Measurements from ENCODE around the gene SERPINH1. TPM values are rescaled to one million over a fixed set of nuclear protein-coding genes. Genes with fewer than 3 reads are reported as not detected.

SERPINH1 gene
- total and polyA plus RNA-seq, 2 of the 13 experiments (the other 11 are each of a cell fraction or from before 2014, with no cell fraction given), result 83.6 to 83.8 TPM

DNA sequence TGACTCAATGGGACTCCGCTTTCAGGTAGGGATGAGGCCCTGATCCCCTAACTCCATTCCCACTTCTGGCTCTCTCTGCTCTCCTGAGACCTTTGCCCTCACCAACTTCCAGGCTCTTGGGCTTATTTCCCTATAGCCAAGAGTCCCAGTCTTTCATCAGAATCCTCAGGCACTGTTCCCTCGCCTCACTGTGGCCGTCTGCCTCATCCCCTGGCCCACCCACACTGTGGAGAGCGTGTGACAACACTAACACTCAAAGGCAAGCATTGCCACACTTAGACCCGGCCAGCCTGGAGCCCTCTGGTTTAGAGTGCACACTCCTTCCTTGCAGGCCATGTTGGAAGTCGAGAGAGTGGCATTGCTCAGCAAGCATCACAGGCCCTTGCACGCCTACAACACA is 27.0 kb downstream of the SERPINH1 start:
- H3K9me3 ChIP-seq (ENCODE audit: low read length), result no peaks in the 10 kb centered on the region
- no peak for FAIRE-seq
- 14% methylated on average over 7 of the region's 7 CpGs for WGBS (ENCODE audit: low lambda C conversion rate)
- ChIA-PET POLR2A (no interaction called here), CTCF (ENCODE audit: low intra/inter-chr PET ratio, low total read pairs) (no interaction called here)
- H3K27ac ChIP-seq (ENCODE audit: extremely low read length, insufficient read depth, low read length), result no peak overlapping the region
- H3K4me3 ChIP-seq (replicated peaks in 1 of 3; ENCODE audit: insufficient read depth in 1 of 3, low read depth in 2 of 3, low read length in 3 of 3), result no peak overlapping the region
- no peak for ATAC-seq
- H3K36me3 ChIP-seq (replicated peaks in 1 of 2; ENCODE audit: control insufficient read depth in 1 of 2, insufficient read depth in 2 of 2, low read length in 2 of 2), result no peaks in the 10 kb centered on the region
- TF ChIP-seq, protein P1, sequence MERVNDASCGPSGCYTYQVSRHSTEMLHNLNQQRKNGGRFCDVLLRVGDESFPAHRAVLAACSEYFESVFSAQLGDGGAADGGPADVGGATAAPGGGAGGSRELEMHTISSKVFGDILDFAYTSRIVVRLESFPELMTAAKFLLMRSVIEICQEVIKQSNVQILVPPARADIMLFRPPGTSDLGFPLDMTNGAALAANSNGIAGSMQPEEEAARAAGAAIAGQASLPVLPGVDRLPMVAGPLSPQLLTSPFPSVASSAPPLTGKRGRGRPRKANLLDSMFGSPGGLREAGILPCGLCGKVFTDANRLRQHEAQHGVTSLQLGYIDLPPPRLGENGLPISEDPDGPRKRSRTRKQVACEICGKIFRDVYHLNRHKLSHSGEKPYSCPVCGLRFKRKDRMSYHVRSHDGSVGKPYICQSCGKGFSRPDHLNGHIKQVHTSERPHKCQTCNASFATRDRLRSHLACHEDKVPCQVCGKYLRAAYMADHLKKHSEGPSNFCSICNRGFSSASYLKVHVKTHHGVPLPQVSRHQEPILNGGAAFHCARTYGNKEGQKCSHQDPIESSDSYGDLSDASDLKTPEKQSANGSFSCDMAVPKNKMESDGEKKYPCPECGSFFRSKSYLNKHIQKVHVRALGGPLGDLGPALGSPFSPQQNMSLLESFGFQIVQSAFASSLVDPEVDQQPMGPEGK (CRISPR knock-in tag; IDR thresholded peaks at IDR 0.05), result no peak
- TF ChIP-seq SKI (IDR thresholded peaks at IDR 0.05; ENCODE audit: partially characterized antibody), result no peak
- TF ChIP-seq ZFP36 (IDR thresholded peaks at IDR 0.05; ENCODE audit: borderline replicate concordance, low read depth, low read length, partially characterized antibody), result no peak
- intact Hi-C loops (cut with micrococcal nuclease; ENCODE audit: unreplicated experiment) (no loop called here), in situ Hi-C loops (cut with HindIII; ENCODE audit: extremely low pct_ligation_motif_present, low pct_unique_long_range_greater_than_20kb) (no loop called here)
- DNase-seq (ENCODE audit: low spot score), result no peak
- H2AFZ ChIP-seq (ENCODE audit: low read length), result no peak overlapping the region
- H3K4me2 ChIP-seq (ENCODE audit: low read depth, low read length), result no peak overlapping the region
- H4K20me1 ChIP-seq (ENCODE audit: insufficient read depth, low read length), result no peaks in the 10 kb centered on the region
- H3K4me1 ChIP-seq (ENCODE audit: insufficient read depth, low read length), result peaks cover 44% of the 10 kb centered on the region
- BruUV-seq (replicated peaks), result no TSS peak
- H3K27me3 ChIP-seq (ENCODE audit: control insufficient read depth in 1 of 2, insufficient read depth in 2 of 2, low read length in 2 of 2), result peaks cover 0 to under 1% of the 10 kb centered on the region in 2 experiments; a peak in 2 of 5 replicates
- no peaks in the 10 kb centered on the region for H3K79me2 ChIP-seq (ENCODE audit: insufficient read depth, low read length)
- no peak overlapping the region for H3K9ac ChIP-seq (ENCODE audit: insufficient read depth, low read depth, low read length)

DNA sequence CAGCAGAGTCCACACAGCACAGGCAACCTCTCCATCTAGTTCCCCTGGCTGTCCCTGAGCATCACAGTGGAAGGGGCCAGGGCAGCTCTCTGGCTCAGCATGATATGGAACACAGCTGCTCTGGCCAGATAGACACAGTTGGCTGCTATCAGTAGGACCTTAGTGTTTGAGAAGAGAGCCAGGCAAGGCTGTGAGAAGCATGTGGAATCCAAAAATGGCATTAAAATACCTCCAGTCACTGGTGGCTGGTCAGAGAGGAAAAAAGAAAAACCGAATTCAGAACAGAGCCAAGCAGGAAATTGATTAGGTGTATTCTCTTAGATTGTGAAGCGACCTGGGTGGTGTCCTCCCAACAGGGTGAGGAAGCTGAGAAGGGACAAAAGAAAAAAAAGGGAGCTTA is 27.9 kb downstream of the SERPINH1 start:
- 22% methylated on average over 2 of the region's 2 CpGs for WGBS (ENCODE audit: low lambda C conversion rate)
- H3K4me1 ChIP-seq (ENCODE audit: insufficient read depth, low read length), result peaks cover 35% of the 10 kb centered on the region
- H3K9ac ChIP-seq (ENCODE audit: insufficient read depth, low read depth, low read length), result no peak overlapping the region
- CTCF ChIA-PET (ENCODE audit: low intra/inter-chr PET ratio, low total read pairs), result no interaction called here
- no peaks in the 10 kb centered on the region for H3K36me3 ChIP-seq (replicated peaks in 1 of 2; ENCODE audit: control insufficient read depth in 1 of 2, insufficient read depth in 2 of 2, low read length in 2 of 2)
- no peak overlapping the region for H3K27ac ChIP-seq (ENCODE audit: extremely low read length, insufficient read depth, low read length)
- TF ChIP-seq, protein P2, sequence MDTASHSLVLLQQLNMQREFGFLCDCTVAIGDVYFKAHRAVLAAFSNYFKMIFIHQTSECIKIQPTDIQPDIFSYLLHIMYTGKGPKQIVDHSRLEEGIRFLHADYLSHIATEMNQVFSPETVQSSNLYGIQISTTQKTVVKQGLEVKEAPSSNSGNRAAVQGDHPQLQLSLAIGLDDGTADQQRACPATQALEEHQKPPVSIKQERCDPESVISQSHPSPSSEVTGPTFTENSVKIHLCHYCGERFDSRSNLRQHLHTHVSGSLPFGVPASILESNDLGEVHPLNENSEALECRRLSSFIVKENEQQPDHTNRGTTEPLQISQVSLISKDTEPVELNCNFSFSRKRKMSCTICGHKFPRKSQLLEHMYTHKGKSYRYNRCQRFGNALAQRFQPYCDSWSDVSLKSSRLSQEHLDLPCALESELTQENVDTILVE (CRISPR knock-in tag; IDR thresholded peaks at IDR 0.05), result no peak
- TF ChIP-seq DR1 (CRISPR knock-in tag; IDR thresholded peaks at IDR 0.05), result no peak
- no peaks in the 10 kb centered on the region for H4K20me1 ChIP-seq (ENCODE audit: insufficient read depth, low read length)
- BruUV-seq (replicated peaks), result no TSS peak
- H3K9me3 ChIP-seq (ENCODE audit: low read length), result no peaks in the 10 kb centered on the region
- intact Hi-C loops (cut with micrococcal nuclease; ENCODE audit: unreplicated experiment), result no loop called here
- H3K4me2 ChIP-seq (ENCODE audit: low read depth, low read length), result no peak overlapping the region
- FAIRE-seq (no peak), ATAC-seq (no peak), DNase-seq (ENCODE audit: low spot score) (no peak)
- H3K27me3 ChIP-seq (ENCODE audit: control insufficient read depth in 1 of 2, insufficient read depth in 2 of 2, low read length in 2 of 2), result peaks cover 0 to 2% of the 10 kb centered on the region in 2 experiments; a peak in 2 of 5 replicates
- H3K4me3 ChIP-seq (replicated peaks in 1 of 3; ENCODE audit: insufficient read depth in 1 of 3, low read depth in 2 of 3, low read length in 3 of 3), result no peak overlapping the region
- no peaks in the 10 kb centered on the region for H3K79me2 ChIP-seq (ENCODE audit: insufficient read depth, low read length)
- H2AFZ ChIP-seq (ENCODE audit: low read length), result no peak overlapping the region
- POLR2A ChIA-PET, result no interaction called here
- in situ Hi-C loops (cut with HindIII; ENCODE audit: extremely low pct_ligation_motif_present, low pct_unique_long_range_greater_than_20kb), result no loop called here

Data from HepG2 (cell line).